WTC11 (cell line): ENCODE results near the gene GABBR2. TPM values are rescaled to one million over a fixed set of nuclear protein-coding genes. Genes with fewer than 3 reads are reported as not detected.

Experiments
- ATAC-seq: fragments of 200-7000 bp; cut with Tn5 transposase; 2 replicates; pipeline ENCODE4 v1.10.0; 2021; ENCODE audit warnings: mild to moderate bottlenecking, moderate library complexity
- CTCF ChIA-PET: fragments of 300-600 bp; sonication (Branson Sonifier 250); formaldehyde crosslinking; loops from one replicate; lab custom pipeline; 2021; ENCODE audit warnings: antibody characterized with exemption; lab: Charles Lee
- POLR2A ChIA-PET: fragments of 350-600 bp; sonication (Branson Sonifier 250); formaldehyde crosslinking; loops from one replicate; lab custom pipeline; 2021; ENCODE audit warnings: antibody characterized with exemption; lab: Charles Lee
- DNase-seq: peaks from one replicate; pipeline ENCODE4 v3.0.0; 2021; ENCODE audit warnings: low spot score
- H3K27ac Mint-ChIP-seq: 2 replicates; pipeline ENCODE4 v1.8.0; 2021; ENCODE audit warnings: mixed read lengths
- H3K27me3 Mint-ChIP-seq: 2 replicates; pipeline ENCODE4 v1.8.0; 2021; ENCODE audit warnings: low read depth, mild to moderate bottlenecking, moderate library complexity, mixed read lengths
- H3K36me3 Mint-ChIP-seq: 2 replicates; pipeline ENCODE4 v1.8.0; 2021; ENCODE audit warnings: mixed read lengths
- H3K4me1 Mint-ChIP-seq: 2 replicates; pipeline ENCODE4 v1.8.0; 2022; ENCODE audit warnings: mixed read lengths
- H3K4me3 Mint-ChIP-seq: 2 replicates; pipeline ENCODE4 v1.8.0; 2021; ENCODE audit warnings: mild to moderate bottlenecking, moderate library complexity, mixed read lengths
- H3K9me3 Mint-ChIP-seq: 2 replicates; pipeline ENCODE4 v1.8.0; 2021; ENCODE audit warnings: mixed read lengths
- CREB1 ChIP-seq: sonication (generic); formaldehyde crosslinking; IDR thresholded peaks from 2 replicates; pipeline ENCODE4 v1.8.0; 2023; ENCODE audit warnings: mild to moderate bottlenecking, missing genetic modification reagents
- MXD4 ChIP-seq: fragments of 250-450 bp; sonication (Bioruptor Pico); IDR thresholded peaks from 2 replicates; pipeline ENCODE4 v1.8.0; 2021; ENCODE audit warnings: mild to moderate bottlenecking, moderate library complexity, borderline replicate concordance
- NR2C2 ChIP-seq: sonication (generic); formaldehyde crosslinking; IDR thresholded peaks from 2 replicates; pipeline ENCODE4 v1.8.0; 2022; ENCODE audit warnings: mild to moderate bottlenecking, missing genetic modification reagents
- PRRX2 ChIP-seq: fragments of 250-450 bp; sonication (Bioruptor Pico); IDR thresholded peaks from 2 replicates; pipeline ENCODE4 v1.8.0; 2021; ENCODE audit warnings: mild to moderate bottlenecking
- RELA ChIP-seq: sonication (generic); formaldehyde crosslinking; IDR thresholded peaks from 2 replicates; pipeline ENCODE4 v1.8.1; 2022; ENCODE audit warnings: missing genetic modification reagents, mild to moderate bottlenecking, borderline replicate concordance
- SMAD4 ChIP-seq: sonication (generic); formaldehyde crosslinking; IDR thresholded peaks from 2 replicates; pipeline ENCODE4 v1.8.0; 2022; ENCODE audit warnings: mild to moderate bottlenecking, missing genetic modification reagents
- SOX15 ChIP-seq: fragments of 250-450 bp; sonication (Bioruptor Pico); IDR thresholded peaks from 2 replicates; pipeline ENCODE4 v1.9.0; 2021; ENCODE audit warnings: mild to moderate bottlenecking
- ZBTB43 ChIP-seq: sonication (generic); formaldehyde crosslinking; IDR thresholded peaks from 2 replicates; pipeline ENCODE4 v1.8.1; 2023; ENCODE audit warnings: mild to moderate bottlenecking, missing genetic modification reagents
- ZNF138 ChIP-seq: sonication (generic); formaldehyde crosslinking; conservative IDR thresholded peaks from 2 replicates; pipeline ENCODE4 v1.8.1; 2022; ENCODE audit warnings: mild to moderate bottlenecking, moderate library complexity, missing genetic modification reagents
- ZNF219 ChIP-seq: sonication (generic); formaldehyde crosslinking; IDR thresholded peaks from 2 replicates; pipeline ENCODE4 v1.8.0; 2023; ENCODE audit warnings: missing genetic modification reagents, mild to moderate bottlenecking, borderline replicate concordance
- ZNF232 ChIP-seq: sonication (generic); formaldehyde crosslinking; IDR thresholded peaks from 2 replicates; pipeline ENCODE4 v1.8.0; 2022; ENCODE audit warnings: mild to moderate bottlenecking, missing genetic modification reagents
- ZNF281 ChIP-seq: sonication (generic); formaldehyde crosslinking; IDR thresholded peaks from 2 replicates; pipeline ENCODE4 v1.8.0; 2023; ENCODE audit warnings: mild to moderate bottlenecking, missing genetic modification reagents
- total RNA-seq: library from RNA; stranded (reverse); gene quantifications from 3 replicates; pipeline ENCODE4 v1.2.3, GENCODE V29; 2021
- TF ChIP-seq, protein P1 (sequence below): sonication (generic); formaldehyde crosslinking; IDR thresholded peaks from 2 replicates; pipeline ENCODE4 v1.8.0; 2022; ENCODE audit warnings: mild to moderate bottlenecking, missing genetic modification reagents
- TF ChIP-seq, protein P2 (sequence below): sonication (generic); formaldehyde crosslinking; IDR thresholded peaks from 2 replicates; pipeline ENCODE4 v1.8.1; 2022; ENCODE audit warnings: missing genetic modification reagents, borderline replicate concordance

GABBR2 gene
- total RNA-seq, 1 experiment from 2014 or later, result 0.92 TPM

GRCh38 chr9:98709968-98710965 is 1.5 kb upstream of the GABBR2 start:
- TF ChIP-seq, protein P1, sequence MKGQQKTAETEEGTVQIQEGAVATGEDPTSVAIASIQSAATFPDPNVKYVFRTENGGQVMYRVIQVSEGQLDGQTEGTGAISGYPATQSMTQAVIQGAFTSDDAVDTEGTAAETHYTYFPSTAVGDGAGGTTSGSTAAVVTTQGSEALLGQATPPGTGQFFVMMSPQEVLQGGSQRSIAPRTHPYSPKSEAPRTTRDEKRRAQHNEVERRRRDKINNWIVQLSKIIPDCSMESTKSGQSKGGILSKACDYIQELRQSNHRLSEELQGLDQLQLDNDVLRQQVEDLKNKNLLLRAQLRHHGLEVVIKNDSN, result no peak
- TF ChIP-seq ZBTB43 (CRISPR knock-in tag), result peak; percentile 64; the same call in 1 of the 2 replicates
- POLR2A ChIA-PET, result no interaction called here
- peak overlapping the region; percentile 59 for H3K4me3 Mint-ChIP-seq
- peaks cover 71% of the 10 kb centered on the region for H3K27me3 Mint-ChIP-seq
- H3K4me1 Mint-ChIP-seq, result peaks cover 8% of the 10 kb centered on the region
- DNase-seq (peak; percentile 18), ATAC-seq (no peak)
- no peaks in the 10 kb centered on the region for H3K36me3 Mint-ChIP-seq
- no peaks in the 10 kb centered on the region for H3K9me3 Mint-ChIP-seq
- H3K27ac Mint-ChIP-seq, result no peak overlapping the region
- CTCF ChIA-PET, result interaction anchor here (0.7 to 2.0 kb wide), 5 partner anchors 31 to 395 kb away, joined by 3 to 6 read pairs (median 5); no protein-coding TSS in a partner anchor

DNA sequence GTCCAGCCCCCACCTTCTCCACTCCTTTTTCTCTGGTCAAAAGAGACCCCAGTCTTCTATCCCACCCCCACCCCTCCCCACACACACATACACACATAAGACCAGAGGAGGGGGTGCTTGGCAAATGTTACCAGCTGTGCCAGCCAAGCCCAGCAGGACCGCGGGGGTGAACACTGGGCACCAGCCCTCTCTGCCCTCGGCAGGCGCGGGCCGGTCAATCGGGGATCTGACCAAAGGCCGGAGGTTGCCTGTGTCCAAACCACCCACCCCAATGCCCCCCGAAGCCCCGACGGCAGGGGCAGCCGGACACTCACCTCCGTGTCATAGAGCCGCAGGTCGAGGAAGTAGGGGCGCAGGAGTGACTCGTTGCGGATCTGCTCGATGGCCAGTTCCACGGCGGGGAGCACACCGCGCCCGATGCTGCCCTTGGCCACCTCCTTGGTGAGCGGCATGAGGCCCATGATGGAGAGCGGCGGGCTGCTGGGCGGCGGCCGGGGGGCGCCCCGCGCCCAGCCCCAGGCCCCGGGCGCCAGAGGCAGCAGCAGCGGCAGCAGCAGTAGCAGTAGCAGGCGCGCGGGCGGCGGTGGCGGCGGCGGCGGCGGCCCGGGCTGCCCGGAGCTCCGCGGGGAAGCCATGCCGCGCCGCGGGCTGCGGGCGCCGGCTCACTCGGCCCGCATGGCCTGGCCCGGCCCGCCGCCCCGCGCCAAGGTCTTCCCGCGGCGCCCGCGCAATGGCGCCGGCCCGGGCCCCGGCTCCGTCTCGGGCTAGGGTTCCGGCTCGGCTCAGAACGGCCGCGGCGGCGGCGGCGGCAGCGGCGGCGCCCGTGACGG is 417 bp downstream of the GABBR2 start:
- DNase-seq, result peak; percentile 23
- Mint-ChIP-seq H3K27ac (no peak overlapping the region), H3K9me3 (no peaks in the 10 kb centered on the region), H3K27me3 (peaks cover 81% of the 10 kb centered on the region), H3K4me3 (peak overlapping the region; percentile 64), H3K36me3 (no peaks in the 10 kb centered on the region), H3K4me1 (peaks cover 8% of the 10 kb centered on the region)
- ATAC-seq, result no peak
- ChIA-PET POLR2A (no interaction called here), CTCF (interaction anchor here (0.6 to 3.0 kb wide), 10 partner anchors 25 to 393 kb away, joined by 3 to 13 read pairs (median 6); no protein-coding TSS in a partner anchor)
- TF ChIP-seq SOX15 (CRISPR knock-in tag), result no peak
- no peak for TF ChIP-seq NR2C2
- TF ChIP-seq PRRX2 (CRISPR knock-in tag), result no peak
- no peak for TF ChIP-seq SMAD4
- TF ChIP-seq ZNF281, result no peak
- no peak for TF ChIP-seq ZNF232 (CRISPR knock-in tag)
- TF ChIP-seq RELA (CRISPR knock-in tag), result no peak
- TF ChIP-seq, protein P2, sequence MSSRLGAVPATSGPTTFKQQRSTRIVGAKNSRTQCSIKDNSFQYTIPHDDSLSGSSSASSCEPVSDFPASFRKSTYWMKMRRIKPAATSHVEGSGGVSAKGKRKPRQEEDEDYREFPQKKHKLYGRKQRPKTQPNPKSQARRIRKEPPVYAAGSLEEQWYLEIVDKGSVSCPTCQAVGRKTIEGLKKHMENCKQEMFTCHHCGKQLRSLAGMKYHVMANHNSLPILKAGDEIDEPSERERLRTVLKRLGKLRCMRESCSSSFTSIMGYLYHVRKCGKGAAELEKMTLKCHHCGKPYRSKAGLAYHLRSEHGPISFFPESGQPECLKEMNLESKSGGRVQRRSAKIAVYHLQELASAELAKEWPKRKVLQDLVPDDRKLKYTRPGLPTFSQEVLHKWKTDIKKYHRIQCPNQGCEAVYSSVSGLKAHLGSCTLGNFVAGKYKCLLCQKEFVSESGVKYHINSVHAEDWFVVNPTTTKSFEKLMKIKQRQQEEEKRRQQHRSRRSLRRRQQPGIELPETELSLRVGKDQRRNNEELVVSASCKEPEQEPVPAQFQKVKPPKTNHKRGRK, result no peak
- TF ChIP-seq MXD4, result no peak
- no peak for TF ChIP-seq ZNF219 (CRISPR knock-in tag)
- TF ChIP-seq CREB1, result no peak
- no peak for TF ChIP-seq ZNF138 (CRISPR knock-in tag)
